GM12891 (cell line): ENCODE data around the gene CRISPLD2. TPM values are rescaled to one million over a fixed set of nuclear protein-coding genes. Genes with fewer than 3 reads are reported as not detected.

Experiments used
- DNase-seq: peaks from one replicate; pipeline ENCODE4 v3.0.0; 2011; ENCODE audit warnings: low spot score; ENCODE audit not compliant: insufficient read length
- FAIRE-seq: peaks from 2 replicates; lab custom pipeline; 2011; peaks lifted over from hg19 to GRCh38; lab: Jason Lieb, UNC
- PAX5 ChIP-seq: IDR thresholded peaks from 2 replicates; pipeline ENCODE4 v1.6.1; 2011; ENCODE audit warnings: low read length, moderate library complexity, mild to moderate bottlenecking; ENCODE audit not compliant: insufficient read depth, severe bottlenecking
- POLR2A ChIP-seq: IDR thresholded peaks from 2 replicates; pipeline ENCODE4 v1.6.1; 2011; ENCODE audit warnings: low read depth, low read length, control low read depth
- POLR2AphosphoS5 ChIP-seq: IDR thresholded peaks from 2 replicates; pipeline ENCODE4 v1.6.1; 2011; ENCODE audit warnings: low read depth, low read length, control low read depth
- POU2F2 ChIP-seq: IDR thresholded peaks from 2 replicates; pipeline ENCODE4 v1.6.1; 2011; ENCODE audit warnings: low read depth, mild to moderate bottlenecking, control low read depth, low read length, moderate library complexity
- SPI1 ChIP-seq: IDR thresholded peaks from 2 replicates; pipeline ENCODE4 v1.6.1; 2011; ENCODE audit warnings: low read depth, low read length, control low read depth
- TAF1 ChIP-seq: IDR thresholded peaks from 2 replicates; pipeline ENCODE4 v1.6.1; 2011; ENCODE audit warnings: low read depth, low read length, control low read depth
- polyA plus RNA-seq: library from polyadenylated mRNA; unstranded; fragments of >200 nt; gene quantifications from one replicate; pipeline ENCODE4 v1.2.1, GENCODE V29; 2012; ENCODE audit warnings: low read depth, missing spikeins, inconsistent platforms; ENCODE audit not compliant: missing spikeins

CRISPLD2 gene, protein sequence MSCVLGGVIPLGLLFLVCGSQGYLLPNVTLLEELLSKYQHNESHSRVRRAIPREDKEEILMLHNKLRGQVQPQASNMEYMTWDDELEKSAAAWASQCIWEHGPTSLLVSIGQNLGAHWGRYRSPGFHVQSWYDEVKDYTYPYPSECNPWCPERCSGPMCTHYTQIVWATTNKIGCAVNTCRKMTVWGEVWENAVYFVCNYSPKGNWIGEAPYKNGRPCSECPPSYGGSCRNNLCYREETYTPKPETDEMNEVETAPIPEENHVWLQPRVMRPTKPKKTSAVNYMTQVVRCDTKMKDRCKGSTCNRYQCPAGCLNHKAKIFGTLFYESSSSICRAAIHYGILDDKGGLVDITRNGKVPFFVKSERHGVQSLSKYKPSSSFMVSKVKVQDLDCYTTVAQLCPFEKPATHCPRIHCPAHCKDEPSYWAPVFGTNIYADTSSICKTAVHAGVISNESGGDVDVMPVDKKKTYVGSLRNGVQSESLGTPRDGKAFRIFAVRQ
- polyA plus RNA-seq = 0.10 TPM

DNA sequence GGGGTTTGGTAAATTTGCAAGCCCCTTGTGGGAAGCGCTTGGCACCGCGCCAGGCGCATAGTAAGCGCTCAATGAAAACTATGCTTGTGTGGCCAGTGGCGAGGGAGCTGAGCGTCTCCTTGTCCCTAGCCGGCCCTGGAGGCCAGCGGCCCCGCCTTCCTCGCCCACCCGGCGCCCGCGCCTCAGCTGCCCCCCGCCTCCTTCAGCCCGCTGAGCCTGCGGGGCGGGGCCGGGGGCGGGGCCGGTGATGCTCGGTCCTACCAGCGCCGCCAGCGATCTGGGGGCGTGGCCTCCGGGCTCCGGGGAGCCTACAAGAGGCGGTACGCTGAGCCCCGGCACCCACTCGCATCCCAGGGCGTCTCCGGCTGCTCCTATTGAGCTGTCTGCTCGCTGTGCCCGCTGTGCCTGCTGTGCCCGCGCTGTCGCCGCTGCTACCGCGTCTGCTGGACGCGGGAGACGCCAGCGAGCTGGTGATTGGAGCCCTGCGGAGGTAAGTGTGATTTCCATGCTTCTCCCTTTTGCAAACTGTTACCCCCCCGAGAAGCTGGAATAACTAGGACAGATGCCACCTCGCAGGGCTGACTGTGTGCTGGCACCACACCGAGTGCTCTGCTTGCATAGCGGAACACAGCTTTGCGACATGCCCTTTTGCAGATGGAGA lies at the start of gene CRISPLD2:
Gene CRISPLD2 (plus strand): TSS at position 342 of the 661 bp plus-strand sequence. CDS start 18,511 bp downstream, outside the sequence.
- peak; percentile 26 for FAIRE-seq
- peak; percentile 89 for DNase-seq
- TF ChIP-seq POLR2AphosphoS5 = no peak

DNA sequence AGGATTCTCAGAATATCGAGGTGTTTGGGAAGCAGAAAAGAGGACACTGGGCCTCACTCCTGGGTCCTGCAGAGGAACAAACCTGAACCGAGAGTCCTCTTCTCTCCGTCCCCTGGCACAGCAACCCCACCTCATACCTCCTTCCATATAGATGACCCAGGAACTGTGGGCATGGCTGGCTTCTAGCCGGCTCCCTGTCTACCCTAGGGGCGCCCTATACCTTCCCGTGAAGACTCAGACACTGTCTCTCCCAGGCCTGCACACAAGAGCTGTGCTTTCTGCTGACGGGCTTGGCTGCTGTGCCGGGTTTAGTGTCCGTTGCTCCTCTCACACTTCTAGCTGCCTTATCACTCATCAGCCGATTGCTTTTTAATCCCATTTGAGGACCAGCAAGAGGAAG lies 46.5 kb upstream of the CRISPLD2 start:
- TF ChIP-seq POU2F2 = no peak
- no peak for TF ChIP-seq PAX5
- no peak for TF ChIP-seq POLR2A
- TF ChIP-seq TAF1 = no peak
- TF ChIP-seq POLR2AphosphoS5 = no peak
- TF ChIP-seq SPI1 = no peak
- DNase-seq (no peak), FAIRE-seq (no peak)

DNA sequence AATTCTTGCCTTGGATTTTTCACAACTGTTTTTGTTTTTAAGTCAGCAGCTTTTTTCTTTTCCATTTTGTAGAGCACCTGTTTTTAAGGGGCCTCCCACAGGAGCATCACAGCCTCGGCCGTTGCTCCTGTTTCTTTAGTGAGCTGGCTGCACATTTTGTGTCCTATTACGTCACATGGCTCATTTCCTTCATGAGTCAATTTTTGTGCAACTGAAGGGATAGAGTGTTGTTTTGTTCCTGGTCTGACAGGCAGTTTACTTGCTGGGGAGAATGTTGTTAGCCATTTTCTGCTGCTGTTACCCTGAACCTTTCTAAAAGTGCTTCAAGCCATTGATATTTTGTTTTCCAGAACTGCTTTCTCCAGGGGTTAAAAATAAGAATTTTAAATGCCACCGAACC lies 45.0 kb upstream of the CRISPLD2 start:
- TF ChIP-seq POU2F2 (no peak), TAF1 (no peak), PAX5 (no peak), POLR2A (no peak), POLR2AphosphoS5 (no peak)
- no peak for DNase-seq
- FAIRE-seq = no peak

DNA sequence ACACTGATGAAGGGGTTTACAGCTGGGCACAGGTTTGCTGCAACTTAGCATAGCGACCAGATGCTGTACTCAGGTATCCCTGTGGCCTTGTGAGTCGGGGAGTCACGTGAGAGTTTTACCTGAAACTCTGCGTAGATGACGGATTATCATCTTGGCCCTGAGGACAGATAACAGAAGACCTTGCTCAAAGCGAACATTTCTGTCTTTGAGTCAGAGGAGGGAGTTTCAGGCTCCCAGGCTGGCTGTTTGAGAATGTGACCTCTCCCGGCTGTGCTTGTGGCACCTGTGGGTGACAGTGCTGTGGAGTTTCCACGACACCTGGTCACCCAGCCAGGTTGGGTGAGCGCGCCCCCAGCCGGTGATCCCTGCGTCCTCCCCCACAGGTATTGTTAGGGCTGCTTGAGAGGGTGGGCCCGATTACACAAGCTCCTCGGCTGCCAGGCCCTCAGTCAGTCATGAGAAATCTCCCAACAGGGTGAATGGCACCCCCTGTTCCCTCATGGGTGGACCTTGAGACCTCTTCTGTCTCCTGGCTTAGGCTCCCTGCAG lies 44.4 kb upstream of the CRISPLD2 start:
- no peak for FAIRE-seq
- TF ChIP-seq POU2F2 (no peak), SPI1 (no peak), TAF1 (no peak), PAX5 (no peak), POLR2A (no peak), POLR2AphosphoS5 (no peak)
- DNase-seq = no peak

DNA sequence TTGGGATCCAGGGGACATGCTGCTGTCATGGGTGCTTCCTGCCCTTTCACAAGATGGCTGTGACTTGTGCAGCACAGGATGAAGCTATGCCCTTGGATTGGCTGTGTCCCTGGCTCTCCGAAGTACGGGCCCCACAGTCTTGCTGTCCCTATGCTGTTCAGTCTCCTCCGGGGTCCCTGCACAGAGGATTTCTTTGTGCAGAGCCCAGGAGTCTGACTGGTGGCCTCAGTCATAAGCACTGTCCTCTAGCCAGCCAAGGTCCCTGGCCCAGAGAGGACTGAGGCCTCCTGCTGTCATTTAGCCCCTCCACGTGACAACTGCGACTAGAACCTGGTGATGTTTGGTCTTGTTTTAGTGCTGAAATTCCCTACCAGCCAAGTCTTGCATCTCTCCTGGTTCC lies 42.4 kb upstream of the CRISPLD2 start:
- TF ChIP-seq POLR2AphosphoS5 (no peak), TAF1 (no peak), SPI1 (no peak), PAX5 (no peak), POLR2A (no peak), POU2F2 (no peak)
- FAIRE-seq (no peak), DNase-seq (no peak)

DNA sequence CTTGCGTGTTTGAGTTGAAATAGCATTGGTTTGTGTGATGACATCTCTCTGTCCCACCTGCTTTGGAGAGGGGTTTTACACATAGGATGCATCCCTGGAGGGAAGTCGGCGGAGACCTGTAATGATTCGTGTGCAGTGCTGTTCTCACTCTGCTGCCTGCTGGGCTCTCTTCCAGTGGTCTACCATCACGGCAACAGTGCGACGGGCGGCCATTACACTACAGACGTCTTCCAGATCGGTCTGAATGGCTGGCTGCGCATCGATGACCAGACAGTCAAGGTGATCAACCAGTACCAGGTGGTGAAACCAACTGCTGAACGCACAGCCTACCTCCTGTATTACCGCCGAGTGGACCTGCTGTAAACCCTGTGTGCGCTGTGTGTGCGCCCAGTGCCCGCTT lies 41.1 kb upstream of the CRISPLD2 start:
- FAIRE-seq = no peak
- TF ChIP-seq SPI1 (no peak), POLR2AphosphoS5 (no peak), POU2F2 (no peak), POLR2A (no peak), TAF1 (no peak), PAX5 (no peak)

DNA sequence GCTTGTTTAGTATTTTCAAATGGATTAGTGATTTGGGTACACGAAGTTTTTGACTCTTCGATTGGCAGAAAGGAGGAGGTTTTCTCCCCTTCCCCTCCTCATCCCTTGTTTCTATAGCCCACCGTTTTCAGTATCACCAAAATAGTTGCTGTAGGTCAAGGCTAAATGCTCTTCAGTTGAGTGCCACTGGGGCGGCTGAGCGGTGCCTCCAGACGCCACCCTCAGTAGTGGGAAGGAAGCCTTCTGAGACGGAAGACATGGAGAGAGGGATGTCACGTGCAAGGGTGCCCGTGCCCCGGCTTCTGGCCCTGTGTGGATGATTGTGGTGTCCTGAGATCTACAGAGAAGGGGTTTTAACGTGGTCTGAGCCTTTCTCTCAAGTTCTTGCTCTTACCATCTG lies 39.7 kb upstream of the CRISPLD2 start:
- TF ChIP-seq POLR2A (no peak), TAF1 (no peak), PAX5 (no peak), POU2F2 (no peak)
- DNase-seq (no peak), FAIRE-seq (no peak)

More for the DNA sequence above, 41.1 kb upstream of the CRISPLD2 start:
- no peak for DNase-seq

DNA sequence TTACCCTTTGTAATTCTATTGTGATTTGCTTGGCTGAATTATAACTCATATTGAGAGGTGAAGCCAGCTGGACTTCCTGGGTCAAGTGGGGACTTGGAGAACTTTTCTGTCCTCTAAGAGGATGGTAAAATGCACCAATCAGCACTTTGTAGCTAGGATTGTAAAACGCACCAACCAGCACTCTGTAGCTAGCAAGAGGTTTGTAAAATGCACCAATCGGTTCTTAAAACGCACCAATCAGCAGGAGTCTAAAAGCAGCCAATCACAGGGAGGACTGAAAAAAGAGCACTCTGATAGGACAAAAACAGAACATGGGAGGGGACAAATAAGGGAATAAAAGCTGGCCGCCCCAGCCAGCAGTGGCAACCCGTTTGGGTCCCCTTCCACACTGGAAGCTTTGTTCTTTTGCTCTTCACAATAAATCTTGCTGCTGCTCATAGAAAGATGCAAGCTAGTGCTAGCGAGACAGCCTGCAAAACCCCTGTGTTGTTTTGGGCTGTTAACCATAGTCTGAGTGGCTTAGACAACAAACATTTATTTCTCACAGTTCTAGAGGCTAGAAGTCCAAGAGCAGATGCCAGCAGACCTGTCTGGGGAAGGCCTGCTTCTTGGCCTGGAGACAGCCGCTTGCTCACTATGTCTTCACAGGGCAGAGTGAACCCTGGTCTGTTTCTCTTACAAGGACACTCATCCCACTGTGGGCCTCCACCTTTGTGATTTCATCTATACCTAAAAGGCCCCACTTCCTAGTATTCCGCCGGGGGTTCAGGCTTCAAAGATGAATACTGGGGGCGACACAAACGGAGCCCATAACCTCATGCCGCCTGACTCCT lies 39.0 kb upstream of the CRISPLD2 start:
- FAIRE-seq = no peak
- DNase-seq = no peak
- TF ChIP-seq PAX5 = no peak
- no peak for TF ChIP-seq POLR2AphosphoS5

DNA sequence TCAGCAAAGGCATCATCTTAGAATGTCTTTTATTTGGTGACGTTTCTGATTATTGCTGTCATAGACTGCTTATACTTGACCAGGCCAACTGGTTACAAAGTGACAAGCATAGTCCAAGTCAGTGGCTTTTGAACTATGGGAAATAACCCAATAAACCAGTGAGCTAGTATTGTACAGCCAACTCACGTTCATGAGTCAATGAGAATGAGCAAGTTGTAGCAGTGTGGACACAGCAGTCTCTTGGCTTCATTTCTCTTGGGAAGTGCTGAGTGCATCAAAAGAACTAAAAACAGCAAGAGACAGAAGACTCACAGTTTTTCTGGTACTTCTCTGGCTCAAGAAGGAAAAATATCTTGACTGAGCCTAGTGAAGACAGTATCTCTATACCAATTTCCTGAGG lies 36.9 kb upstream of the CRISPLD2 start:
- TF ChIP-seq POLR2A = no peak
- no peak for TF ChIP-seq POLR2AphosphoS5
- TF ChIP-seq SPI1 = no peak
- TF ChIP-seq PAX5 = no peak
- no peak for TF ChIP-seq TAF1
- no peak for TF ChIP-seq POU2F2
- no peak for FAIRE-seq
- no peak for DNase-seq
